ENCODE measurements around the gene HBE1. TPM values are rescaled to one million over a fixed set of nuclear protein-coding genes. Genes with fewer than 3 reads are reported as not detected.
"Not testable (repeated sequence)": the region's sequence is repeated elsewhere in the genome, so short reads cannot be mapped to it uniquely, and the experiment has no call there.

The HBE1 gene
- total RNA-seq, 1 donor: under 0.01 TPM

DNA sequence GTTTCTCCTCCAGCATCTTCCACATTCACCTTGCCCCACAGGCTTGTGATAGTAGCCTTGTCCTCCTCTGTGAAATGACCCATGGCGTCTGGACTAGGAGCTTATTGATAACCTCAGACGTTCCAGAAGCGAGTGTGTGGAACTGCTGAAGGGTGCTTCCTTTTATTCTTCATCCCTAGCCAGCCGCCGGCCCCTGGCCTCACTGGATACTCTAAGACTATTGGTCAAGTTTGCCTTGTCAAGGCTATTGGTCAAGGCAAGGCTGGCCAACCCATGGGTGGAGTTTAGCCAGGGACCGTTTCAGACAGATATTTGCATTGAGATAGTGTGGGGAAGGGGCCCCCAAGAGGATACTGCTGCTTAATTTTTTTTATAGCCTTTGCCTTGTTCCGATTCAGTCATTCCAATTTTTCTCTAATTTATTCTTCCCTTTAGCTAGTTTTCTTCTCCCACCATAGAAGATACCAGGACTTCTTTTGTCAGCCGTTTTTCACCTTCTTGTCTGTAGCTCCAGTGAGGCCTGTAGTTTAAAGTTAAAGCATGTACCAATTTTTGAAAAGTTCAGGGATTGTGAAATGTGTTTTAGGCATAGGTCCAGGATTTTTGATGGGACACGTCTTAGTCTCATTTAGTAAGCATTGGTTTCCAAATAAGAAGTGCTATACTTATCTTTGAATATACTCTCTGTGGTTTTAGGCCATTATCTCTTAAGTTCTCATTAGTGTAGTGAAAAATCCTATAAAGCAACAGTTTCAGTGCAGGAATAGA lies 14.9 kb downstream of the HBE1 start, which contains the start of gene HBG2:
Gene HBG2, minus strand, starts transcription at position 136 of the 768 bp plus-strand sequence. Its CDS starts 53 bp downstream, at position 83.
- not testable (repeated sequence) for DNase-seq (ENCODE audit: low read depth in 2 of 3, low spot score in 2 of 3)

DNA sequence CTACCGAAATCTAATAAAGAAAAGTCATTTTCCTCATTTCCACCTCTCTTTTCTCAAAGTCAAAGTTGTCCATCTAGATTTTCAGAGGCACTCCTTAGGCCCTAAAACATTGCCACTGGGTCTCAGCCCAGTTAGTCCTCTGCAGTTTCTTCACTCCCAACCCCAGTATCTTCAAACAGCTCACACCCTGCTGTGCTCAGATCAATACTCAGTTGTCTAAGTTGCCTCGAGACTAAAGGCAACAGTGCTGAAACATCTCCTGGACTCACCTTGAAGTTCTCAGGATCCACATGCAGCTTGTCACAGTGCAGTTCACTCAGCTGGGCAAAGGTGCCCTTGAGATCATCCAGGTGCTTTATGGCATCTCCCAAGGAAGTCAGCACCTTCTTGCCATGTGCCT lies 15.7 kb downstream of the HBE1 start:
- not testable (repeated sequence) for DNase-seq (ENCODE audit: low read depth in 2 of 3, low spot score in 2 of 3)

GRCh38 chr11:5253440-5253839 lies 16.3 kb downstream of the HBE1 start:
- DNase-seq (ENCODE audit: low read depth in 2 of 3, low spot score in 2 of 3): not testable (repeated sequence)

GRCh38 chr11:5252919-5253265 lies 16.9 kb downstream of the HBE1 start:
- DNase-seq (ENCODE audit: low read depth in 2 of 3, low spot score in 2 of 3): no peak

DNA sequence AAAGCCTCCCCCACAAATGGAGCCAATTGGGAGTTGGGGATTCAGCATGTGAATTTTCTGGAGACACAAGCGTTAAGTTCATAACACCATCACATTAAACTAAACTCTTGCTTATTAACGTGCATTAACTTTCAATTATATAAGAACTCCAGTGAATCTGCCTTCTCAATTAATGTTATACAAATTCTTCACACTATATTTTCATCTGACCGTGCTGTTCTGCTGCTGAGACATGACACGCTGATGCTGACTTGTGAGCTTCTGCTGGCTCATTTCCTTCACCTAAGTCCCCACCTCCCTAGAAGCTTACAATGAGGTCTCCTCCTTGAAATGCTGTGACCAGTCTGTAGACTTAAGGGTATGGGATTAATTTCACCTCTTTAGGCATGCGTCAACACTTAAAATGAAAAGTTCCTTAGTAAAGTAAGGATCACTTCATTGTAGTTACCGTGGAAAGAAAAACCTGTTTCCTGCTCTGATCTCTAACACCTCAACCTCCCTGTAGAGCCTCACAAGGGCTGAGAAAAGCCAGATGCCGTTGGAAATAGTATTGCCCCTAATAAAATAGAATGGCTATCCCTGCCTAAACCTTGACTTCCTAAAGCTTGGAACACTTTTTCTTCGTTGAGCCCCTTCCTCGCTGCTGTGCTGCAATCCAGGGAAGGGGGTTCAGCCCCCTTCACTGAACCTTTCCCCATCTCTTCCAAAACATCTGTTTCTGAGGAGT lies 17.4 kb downstream of the HBE1 start:
- DNase-seq (ENCODE audit: low read depth in 2 of 3, low spot score in 2 of 3): no peak

- DNase-seq (ENCODE audit: low read depth in 2 of 3, low spot score in 2 of 3): no peak
These were observed 18.0 kb downstream of the HBE1 start for GRCh38 chr11:5251746-5252145.

DNA sequence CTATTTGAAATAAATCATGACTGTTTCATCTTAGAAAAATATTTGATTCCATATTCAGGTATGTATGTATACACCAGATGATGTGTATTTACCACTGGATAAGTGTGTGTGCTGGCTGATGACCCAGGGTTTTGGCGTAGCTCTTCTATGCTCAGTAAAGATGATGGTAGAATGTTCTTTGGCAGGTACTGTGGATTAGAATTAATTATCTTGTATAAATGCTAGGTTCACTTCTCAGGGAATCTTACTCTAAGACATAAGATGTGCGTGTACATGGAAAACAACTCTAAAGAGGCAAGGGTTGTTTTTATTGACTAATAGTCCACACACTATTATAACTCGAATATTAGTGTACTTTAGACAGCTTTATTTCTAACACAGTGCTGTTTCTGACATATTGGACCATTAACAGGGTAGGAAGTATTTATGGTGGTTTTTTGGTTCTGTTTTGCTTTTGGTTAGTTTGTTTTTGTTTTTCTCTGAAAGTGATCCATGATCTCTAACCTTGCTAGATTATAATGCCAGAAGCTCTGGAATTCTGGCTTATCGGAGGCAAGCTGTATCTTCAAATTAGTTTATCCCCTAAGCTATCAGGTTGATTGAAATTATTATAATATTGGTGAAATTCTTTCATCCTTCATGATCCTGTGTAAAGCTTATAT lies 19.1 kb downstream of the HBE1 start:
- no peak for DNase-seq (ENCODE audit: low read depth in 2 of 3, low spot score in 2 of 3)

DNA sequence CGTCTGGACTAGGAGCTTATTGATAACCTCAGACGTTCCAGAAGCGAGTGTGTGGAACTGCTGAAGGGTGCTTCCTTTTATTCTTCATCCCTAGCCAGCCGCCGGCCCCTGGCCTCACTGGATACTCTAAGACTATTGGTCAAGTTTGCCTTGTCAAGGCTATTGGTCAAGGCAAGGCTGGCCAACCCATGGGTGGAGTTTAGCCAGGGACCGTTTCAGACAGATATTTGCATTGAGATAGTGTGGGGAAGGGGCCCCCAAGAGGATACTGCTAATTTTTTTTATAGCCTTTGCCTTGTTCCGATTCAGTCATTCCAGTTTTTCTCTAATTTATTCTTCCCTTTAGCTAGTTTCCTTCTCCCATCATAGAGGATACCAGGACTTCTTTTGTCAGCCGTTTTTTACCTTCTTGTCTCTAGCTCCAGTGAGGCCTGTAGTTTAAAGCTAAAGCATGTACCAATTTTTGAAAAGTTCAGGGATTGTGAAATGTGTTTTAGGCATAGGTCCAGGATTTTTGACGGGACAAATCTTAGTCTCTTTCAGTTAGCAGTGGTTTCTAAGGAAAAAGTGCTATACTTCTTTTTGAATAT lies 19.8 kb downstream of the HBE1 start, which contains the start of gene HBG1:
Gene HBG1, minus strand, starts transcription at position 51 of the 590 bp plus-strand sequence. CDS start 53 bp downstream, outside the sequence.
- DNase-seq (ENCODE audit: low read depth in 2 of 3, low spot score in 2 of 3): not testable (repeated sequence)

GRCh38 chr11:5248498-5248897 lies 21.2 kb downstream of the HBE1 start:
- not testable (repeated sequence) for DNase-seq (ENCODE audit: low read depth in 2 of 3, low spot score in 2 of 3)

DNA sequence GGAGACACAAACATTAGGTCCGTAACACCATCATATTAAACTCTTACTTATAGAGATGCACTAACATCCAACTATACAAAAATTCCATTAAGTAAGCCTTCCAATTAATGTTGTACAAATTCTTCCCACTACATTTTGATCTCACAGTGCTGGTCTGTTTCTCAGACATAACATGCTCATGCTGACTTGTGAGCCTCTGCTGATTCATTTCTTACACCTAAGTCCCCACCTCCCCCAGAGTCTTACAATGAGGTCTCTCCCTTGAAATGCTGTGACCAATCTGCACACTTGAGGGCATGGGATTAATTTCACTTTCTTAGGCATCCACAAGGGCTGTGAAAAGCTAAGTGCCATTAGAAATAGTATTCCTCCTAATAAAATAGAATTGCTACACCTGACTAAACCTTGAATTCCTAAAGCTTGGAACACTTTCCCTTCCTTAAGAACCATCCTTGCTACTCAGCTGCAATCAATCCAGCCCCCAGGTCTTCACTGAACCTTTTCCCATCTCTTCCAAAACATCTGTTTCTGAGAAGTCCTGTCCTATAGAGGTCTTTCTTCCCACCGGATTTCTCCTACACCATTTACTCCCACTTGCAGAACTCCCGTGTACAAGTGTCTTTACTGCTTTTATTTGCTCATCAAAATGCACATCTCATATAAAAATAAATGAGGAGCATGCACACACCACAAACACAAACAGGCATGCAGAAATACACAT lies 22.1 kb downstream of the HBE1 start:
- DNase-seq (ENCODE audit: low read depth in 2 of 3, low spot score in 2 of 3): no peak

- DNase-seq (ENCODE audit: low read depth in 2 of 3, low spot score in 2 of 3): no peak
These were observed 22.8 kb downstream of the HBE1 start for GRCh38 chr11:5246772-5247471.

- DNase-seq (ENCODE audit: low read depth in 2 of 3, low spot score in 2 of 3): no peak
These were observed 24.6 kb downstream of the HBE1 start for GRCh38 chr11:5245155-5245554.

- no peak for DNase-seq (ENCODE audit: low read depth in 2 of 3, low spot score in 2 of 3)
These were observed 25.9 kb downstream of the HBE1 start for GRCh38 chr11:5243816-5244180.

DNA sequence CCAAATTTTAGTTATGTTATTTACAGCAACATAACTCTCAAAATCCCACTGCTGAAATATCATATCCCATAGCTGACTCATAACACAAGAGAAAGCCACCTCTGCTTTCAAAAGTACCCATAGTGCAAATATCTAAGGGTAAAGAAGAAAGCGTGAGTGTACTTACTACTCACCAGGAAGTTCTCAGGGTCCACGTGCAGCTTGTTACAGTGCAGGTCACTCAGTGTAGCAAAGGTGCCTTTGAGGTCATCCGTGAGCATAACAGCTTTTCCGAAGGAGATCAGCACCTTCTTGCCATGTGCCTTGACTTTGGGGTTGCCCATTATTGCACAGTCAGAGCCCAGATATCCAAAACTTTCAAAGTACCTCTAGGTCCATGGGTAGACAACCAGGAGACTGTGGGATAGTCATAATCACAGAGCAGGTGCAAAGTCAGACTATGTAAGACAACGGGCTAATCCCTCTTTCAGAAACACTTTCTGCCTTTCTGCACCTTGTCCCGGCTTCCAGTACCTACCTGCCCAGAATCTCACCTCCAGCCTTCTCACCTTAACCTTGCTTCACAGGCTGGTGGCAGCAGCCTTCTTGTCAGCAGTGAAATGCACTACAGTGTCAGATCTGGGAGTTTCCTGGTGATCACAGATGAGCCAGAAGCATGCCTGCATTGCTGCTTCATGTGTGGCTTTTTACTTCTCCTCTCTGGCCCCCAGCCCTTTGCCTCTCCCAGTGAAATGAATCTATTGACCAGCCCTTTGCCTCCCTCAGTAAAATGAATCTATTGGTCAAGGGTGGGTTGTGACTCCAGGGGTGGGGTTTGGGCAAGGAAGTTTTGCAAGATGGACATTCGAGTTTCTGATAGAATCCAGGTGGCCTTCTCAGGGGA lies 26.6 kb downstream of the HBE1 start:
- no peak for DNase-seq (ENCODE audit: low read depth in 2 of 3, low spot score in 2 of 3)

DNA sequence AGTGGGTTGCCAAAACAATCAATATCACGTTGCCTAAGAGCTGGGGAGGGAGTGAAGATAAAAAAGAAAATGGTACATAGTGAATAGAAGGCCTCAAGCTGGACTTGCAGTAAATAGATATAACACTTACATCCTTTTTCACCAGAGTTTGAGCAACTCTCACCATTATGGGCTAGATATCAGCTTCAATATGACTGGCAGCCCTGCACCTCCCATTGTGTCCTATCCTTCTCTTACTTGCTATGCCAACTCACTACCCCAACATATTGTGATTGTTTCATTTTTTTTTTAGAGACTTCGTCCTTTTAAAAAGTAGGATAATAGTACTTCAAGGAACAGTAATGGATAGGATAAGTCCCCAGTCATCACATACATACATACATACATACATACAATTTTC lies 27.5 kb downstream of the HBE1 start:
- DNase-seq (ENCODE audit: low read depth in 2 of 3, low spot score in 2 of 3): no peak

DNA sequence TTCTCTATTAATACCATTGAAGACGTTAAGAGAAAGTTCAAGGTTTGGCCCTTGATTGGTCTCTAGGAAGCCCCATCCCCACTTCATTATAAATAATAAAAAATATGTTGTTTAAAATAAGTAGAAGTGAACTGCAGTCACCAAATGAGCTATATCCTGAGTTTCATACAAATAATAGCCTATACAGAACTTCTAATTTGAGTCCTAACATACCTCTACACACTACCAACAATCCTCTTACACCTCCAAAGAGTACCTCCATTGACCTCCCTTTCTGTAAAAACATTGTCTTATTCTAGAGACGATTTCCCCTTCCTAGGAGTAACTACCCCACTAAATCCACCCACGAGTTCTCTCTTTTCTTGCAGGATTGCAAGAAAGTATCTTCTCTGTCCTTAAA lies 28.3 kb downstream of the HBE1 start:
- no peak for DNase-seq (ENCODE audit: low read depth in 2 of 3, low spot score in 2 of 3)

DNA sequence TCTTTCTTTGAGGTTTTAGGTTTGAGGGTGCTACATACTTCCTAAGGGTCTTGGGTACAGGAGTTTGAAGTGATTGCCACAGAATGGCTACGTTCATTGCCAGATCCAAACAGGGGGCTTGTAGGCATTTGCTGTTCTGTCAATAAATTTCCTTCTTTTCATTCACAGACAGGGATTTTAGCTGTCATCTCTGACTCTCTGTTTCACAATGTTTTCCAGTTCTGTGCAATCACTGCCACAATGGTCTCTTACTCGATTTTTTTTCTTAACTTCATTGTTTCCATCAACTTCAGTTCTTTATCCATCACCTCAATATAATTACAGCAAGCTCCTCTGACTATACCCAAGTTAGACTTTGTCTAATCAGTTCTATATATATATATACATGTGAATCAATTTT lies 29.3 kb downstream of the HBE1 start:
- DNase-seq (ENCODE audit: low read depth in 2 of 3, low spot score in 2 of 3): no peak

- DNase-seq (ENCODE audit: low read depth in 2 of 3, low spot score in 2 of 3): no peak
These were observed 29.7 kb downstream of the HBE1 start for GRCh38 chr11:5240056-5240455.

- DNase-seq (ENCODE audit: low read depth in 2 of 3, low spot score in 2 of 3): no peak
These were observed 30.7 kb downstream of the HBE1 start for GRCh38 chr11:5239046-5239445.

Data from hematopoietic multipotent progenitor cell (in vitro differentiated cells).